ENCODE results near the gene STRN3.
"Not testable (repeated sequence)": the region's sequence is repeated elsewhere in the genome, so short reads cannot be mapped to it uniquely, and the experiment has no call there.

The STRN3 gene

GRCh38 chr14:31026077-31026449 is at the start of gene STRN3:
STRN3 (minus strand) TSS chr14:31026379; CDS start chr14:31026185, 194 bp downstream.
- Histone ChIP-seq H3K27ac (peak within 1 kb of the TSS; percentile 92 to 100 (median 99)), H3K4me3 (peak within 1 kb of the TSS; percentile 97 to 100 (median 99))

- Histone ChIP-seq H3K4me3 (no peak overlapping the region), H3K27ac (no peak overlapping the region)
These were observed 49.0 kb upstream of the STRN3 start for GRCh38 chr14:31075144-31075543.

- Histone ChIP-seq H3K27ac (peak overlapping the region in 1 of 21 experiments; percentile 33), H3K4me3 (no peak overlapping the region)
These were observed 45.0 kb upstream of the STRN3 start for GRCh38 chr14:31071151-31071550.

GRCh38 chr14:31070431-31070830 is 44.3 kb upstream of the STRN3 start:
- H3K27ac ChIP-seq, result peak overlapping the region in 1 of 21 experiments; percentile 33
- H3K4me3 ChIP-seq, result no peak overlapping the region

GRCh38 chr14:31069343-31069742 is 43.2 kb upstream of the STRN3 start:
- Histone ChIP-seq H3K27ac (no peak overlapping the region), H3K4me3 (no peak overlapping the region)

GRCh38 chr14:31068235-31068634 is 42.1 kb upstream of the STRN3 start:
- H3K4me3 ChIP-seq, result no peak overlapping the region
- peak overlapping the region in 1 of 21 experiments; percentile 22 for H3K27ac ChIP-seq

GRCh38 chr14:31062908-31063307 is 36.7 kb upstream of the STRN3 start:
- H3K27ac ChIP-seq, H3K4me3 ChIP-seq: not testable (repeated sequence)

- H3K4me3 ChIP-seq, result no peak overlapping the region
- peak overlapping the region in 10 of 21 experiments; percentile 1 to 78 (median 30) for H3K27ac ChIP-seq
These were observed 34.2 kb upstream of the STRN3 start for GRCh38 chr14:31060253-31060875.

GRCh38 chr14:31059152-31059924 is 33.2 kb upstream of the STRN3 start:
- Histone ChIP-seq H3K27ac (peak overlapping the region in 17 of 21 experiments; percentile 10 to 78 (median 54)), H3K4me3 (no peak overlapping the region)

- H3K4me3 ChIP-seq, result no peak overlapping the region
- H3K27ac ChIP-seq, result peak overlapping the region in 16 of 21 experiments; percentile 14 to 78 (median 44)
These were observed 31.7 kb upstream of the STRN3 start for GRCh38 chr14:31057701-31058364.

GRCh38 chr14:31057035-31057434 is 30.9 kb upstream of the STRN3 start:
- no peak overlapping the region for H3K4me3 ChIP-seq
- peak overlapping the region in 2 of 21 experiments; percentile 38 to 66 for H3K27ac ChIP-seq

- H3K27ac ChIP-seq, result peak overlapping the region in 1 of 21 experiments; percentile 5
- H3K4me3 ChIP-seq, result not testable (repeated sequence)
These were observed 26.9 kb upstream of the STRN3 start for GRCh38 chr14:31052905-31053586.

GRCh38 chr14:31051511-31051910 is 25.3 kb upstream of the STRN3 start:
- Histone ChIP-seq H3K27ac (no peak overlapping the region), H3K4me3 (no peak overlapping the region)

GRCh38 chr14:31051023-31051422 is 24.8 kb upstream of the STRN3 start:
- Histone ChIP-seq H3K4me3 (no peak overlapping the region), H3K27ac (no peak overlapping the region)

- H3K27ac ChIP-seq, result peak overlapping the region in 5 of 21 experiments; percentile 1 to 72 (median 55)
- H3K4me3 ChIP-seq, result no peak overlapping the region
These were observed 21.3 kb upstream of the STRN3 start for GRCh38 chr14:31047503-31047902.

- no peak overlapping the region for H3K4me3 ChIP-seq
These were observed 19.4 kb upstream of the STRN3 start for GRCh38 chr14:31045501-31046080.

GRCh38 chr14:31043379-31043778 is 17.2 kb upstream of the STRN3 start:
- no peak overlapping the region for H3K27ac ChIP-seq
- no peak overlapping the region for H3K4me3 ChIP-seq

More at GRCh38 chr14:31045501-31046080, 19.4 kb upstream of the STRN3 start:
- no peak overlapping the region for H3K27ac ChIP-seq

GRCh38 chr14:31042893-31043292 is 16.7 kb upstream of the STRN3 start:
- not testable (repeated sequence) for H3K27ac ChIP-seq

GRCh38 chr14:31042300-31042699 is 16.1 kb upstream of the STRN3 start:
- Histone ChIP-seq H3K4me3 (no peak overlapping the region), H3K27ac (no peak overlapping the region)

More at GRCh38 chr14:31042893-31043292, 16.7 kb upstream of the STRN3 start:
- H3K4me3 ChIP-seq, result not testable (repeated sequence)
